HK-2 (cell line): ENCODE measurements around the gene MTMR3.

ENCODE experiments used
- DNase-seq: peaks from one replicate; pipeline ENCODE4 v3.0.0-alpha.2; 2018; ENCODE audit not compliant: unreplicated experiment

Gene MTMR3

GRCh38 chr22:30002861-30003486, 120.0 kb downstream of the MTMR3 start:
- DNase-seq = no peak

DNA sequence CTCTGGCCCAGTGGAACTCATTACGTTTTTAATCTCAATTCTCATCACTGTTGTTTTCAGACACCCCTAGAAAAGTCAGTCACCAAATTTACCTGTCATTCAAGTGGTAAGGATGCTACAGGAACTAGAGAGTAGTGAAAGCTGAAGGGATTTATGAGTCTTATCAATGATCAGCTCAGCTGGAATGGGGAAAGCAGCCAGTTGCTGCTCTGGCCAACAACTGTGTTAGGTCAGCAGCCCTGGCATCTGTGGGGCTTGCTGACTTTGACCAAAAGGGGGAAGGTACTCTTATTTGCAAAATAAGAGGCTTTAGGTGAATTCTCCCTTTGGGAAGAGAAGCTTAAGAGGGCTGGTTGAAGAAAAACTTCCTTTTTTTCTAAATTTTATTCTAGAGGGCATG, 121.1 kb downstream of the MTMR3 start:
- no peak for DNase-seq

DNA sequence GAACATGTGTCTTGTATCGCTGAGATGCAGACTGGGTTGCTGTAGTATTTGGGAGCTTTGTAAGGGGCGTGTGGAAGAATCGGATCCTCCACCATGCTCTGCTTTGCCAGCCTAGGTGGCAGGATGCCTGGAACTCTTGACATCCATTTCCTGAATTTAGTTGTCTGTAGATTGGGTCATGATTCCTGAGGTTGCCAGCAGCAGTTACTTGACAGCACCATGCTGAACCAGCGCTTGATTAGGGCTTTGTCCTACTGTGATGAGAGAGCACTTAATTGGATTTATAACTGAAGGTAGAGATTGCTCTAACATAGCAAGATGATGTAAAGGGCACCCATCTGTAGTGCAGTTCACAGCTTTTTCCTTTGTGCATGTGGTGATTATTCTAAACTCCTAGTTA, 121.7 kb downstream of the MTMR3 start:
- no peak for DNase-seq

DNA sequence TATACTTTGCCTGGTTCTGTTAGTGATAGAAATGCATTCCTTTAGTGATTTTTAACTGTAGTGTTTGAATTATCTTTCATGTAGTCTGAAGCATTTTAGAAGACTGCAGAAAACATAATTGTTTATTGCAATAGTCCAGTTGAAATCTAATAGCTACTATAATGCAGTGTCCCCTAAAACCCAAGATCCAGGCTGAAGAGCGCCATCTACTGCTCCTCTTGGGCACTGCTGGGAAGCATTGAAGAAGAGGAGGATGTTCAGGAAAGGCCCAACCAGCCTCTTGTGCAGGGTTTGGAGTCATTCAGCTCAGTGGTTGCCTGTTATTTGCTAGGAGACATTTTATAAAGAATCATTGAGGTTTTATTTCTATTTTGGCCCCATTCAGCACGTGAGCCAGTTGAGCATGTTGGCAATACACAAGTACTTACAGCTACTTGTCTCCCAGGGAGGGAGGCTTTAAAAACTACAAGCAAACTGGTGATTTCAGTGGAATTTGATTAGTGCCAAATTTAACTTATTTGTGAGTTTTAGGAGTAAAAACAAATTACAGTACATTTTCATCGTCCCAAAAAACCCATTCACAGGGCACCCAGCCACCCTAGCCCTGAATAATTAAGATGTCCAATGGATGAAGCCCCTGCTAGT, 122.4 kb downstream of the MTMR3 start:
- peak; percentile 72 for DNase-seq

GRCh38 chr22:30007361-30007760, 124.4 kb downstream of the MTMR3 start:
- DNase-seq = no peak

DNA sequence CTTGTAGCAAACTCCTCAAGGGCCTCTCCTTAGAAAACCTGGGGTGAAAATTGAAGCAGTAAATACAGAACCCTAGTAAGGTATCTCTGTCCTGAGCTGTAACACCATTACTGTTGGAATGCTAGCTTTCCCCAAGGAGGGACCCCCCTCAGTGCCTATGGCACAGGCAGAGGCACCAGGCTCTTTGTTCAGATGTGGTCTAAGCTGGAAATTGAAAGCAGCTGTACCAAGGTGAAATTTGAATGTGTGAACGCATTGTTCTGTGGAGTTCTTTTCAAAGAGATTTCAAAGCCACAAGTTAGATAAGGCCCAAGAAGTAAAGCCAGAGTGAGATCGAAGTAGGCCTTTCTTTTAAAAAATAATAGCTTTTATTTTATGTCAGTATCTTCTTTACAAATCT, 125.4 kb downstream of the MTMR3 start:
- no peak for DNase-seq

DNA sequence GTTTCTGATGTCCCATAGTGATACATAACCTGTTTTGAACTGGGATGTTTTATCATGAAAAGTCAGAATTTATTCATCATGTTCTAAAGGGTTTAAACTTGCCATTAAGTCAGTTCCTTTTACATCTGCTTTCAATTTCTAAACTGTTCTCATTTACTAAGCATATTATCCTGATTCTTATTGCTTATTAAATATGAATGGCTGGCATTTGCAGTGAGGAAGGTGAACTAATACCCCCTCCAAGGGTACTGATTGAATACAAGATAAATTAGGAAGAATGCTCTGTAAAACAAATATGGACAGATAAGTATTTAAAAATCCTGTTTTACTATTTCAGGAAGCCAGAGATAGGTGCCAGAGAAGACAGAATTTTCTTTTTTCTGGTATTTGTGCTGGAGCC, 126.5 kb downstream of the MTMR3 start:
- no peak for DNase-seq

DNA sequence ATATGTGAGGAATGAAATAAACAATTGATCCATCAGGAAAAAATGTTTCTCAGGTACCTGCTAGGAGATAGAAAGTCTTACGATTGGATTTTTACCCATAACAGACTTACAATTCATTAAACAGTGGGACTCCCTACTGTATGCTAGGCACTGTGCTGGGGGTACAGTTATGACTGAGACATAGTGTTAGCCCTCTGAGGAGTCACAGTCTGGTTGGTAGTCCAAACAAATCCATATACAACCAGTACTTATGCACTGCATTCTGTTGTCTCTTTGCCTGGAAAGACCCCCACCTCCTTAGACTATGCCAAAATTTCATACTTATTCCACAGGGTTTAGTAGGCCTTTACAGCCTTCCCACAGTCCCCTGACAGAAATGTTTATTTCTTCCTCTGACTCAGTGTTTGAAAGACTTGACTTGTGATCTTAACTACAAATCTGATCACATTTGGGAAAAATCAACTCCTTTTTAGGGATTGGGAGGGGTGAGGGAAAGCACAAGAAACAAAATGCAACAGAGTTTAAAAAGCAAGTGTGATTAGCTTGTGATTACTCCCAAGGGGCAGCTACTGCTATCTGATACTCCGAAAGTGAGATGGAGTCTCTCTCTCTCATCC, 127.9 kb downstream of the MTMR3 start:
- no peak for DNase-seq

- DNase-seq = no peak
Measured at GRCh38 chr22:30013201-30013600, 130.2 kb downstream of the MTMR3 start.

DNA sequence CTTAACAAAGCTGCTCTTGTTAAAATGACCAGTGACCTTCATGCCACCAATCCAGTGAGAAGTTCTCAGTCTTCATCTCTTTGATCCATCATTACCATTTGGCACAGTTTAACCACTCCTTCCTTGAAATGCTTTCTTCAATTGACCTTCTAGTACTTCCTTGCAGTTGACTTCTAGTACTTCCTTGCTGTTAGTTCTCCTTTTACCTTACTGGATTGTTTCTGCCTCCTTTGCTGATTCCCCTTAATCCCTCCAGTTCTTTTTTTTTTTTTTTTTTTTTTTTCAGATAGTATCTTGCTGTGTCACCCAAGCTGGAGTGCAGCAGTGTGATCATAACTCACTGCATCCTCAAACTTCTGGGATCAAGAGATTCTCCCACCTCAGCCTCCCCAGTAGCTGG, 131.3 kb downstream of the MTMR3 start:
- DNase-seq = no peak

- no peak for DNase-seq
Measured at GRCh38 chr22:30015229-30015797, 132.3 kb downstream of the MTMR3 start.

- no peak for DNase-seq
Measured at GRCh38 chr22:30015846-30016245, 132.9 kb downstream of the MTMR3 start.

GRCh38 chr22:30016596-30016995, 133.6 kb downstream of the MTMR3 start:
- no peak for DNase-seq

DNA sequence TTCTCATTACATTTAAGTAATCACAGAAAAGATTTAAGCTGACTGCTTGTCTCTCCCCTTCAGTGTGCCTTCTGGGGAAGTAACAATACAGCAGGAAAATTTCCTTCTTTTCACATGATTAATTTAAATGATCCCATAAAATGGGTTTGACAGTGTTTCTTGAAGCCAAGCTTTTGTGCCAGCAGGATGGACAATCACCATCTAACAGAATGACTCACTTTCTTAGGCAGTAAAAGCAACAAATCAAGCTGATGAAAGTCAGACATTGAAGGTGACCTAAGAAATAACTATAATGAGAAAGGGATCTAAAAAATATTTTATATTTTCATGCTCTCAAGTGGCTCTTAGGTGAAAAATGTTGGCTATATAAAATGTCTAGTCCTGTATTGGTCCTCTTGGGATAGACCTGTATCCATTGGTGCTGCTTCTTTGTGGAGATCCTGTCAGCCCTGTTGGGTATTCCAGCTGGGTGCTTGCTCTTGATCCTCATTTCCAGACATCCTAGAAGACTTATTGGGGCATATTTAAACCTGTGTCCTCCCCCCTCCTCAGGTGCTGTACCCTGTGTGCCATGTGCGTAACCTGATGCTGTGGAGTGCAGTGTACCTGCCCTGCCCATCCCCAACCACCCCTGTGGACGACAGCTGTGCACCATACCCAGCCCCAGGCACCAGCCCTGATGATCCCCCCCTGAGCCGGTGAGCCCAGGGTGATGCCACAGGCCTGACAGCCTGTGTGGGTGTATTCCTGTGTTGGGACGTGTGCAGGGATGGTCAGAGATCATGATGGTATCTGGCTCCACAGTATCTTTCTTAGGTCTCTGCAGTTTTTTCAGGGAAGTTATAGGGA, 134.6 kb downstream of the MTMR3 start:
- DNase-seq = no peak

- no peak for DNase-seq
Measured at GRCh38 chr22:30020511-30020910, 137.5 kb downstream of the MTMR3 start.

DNA sequence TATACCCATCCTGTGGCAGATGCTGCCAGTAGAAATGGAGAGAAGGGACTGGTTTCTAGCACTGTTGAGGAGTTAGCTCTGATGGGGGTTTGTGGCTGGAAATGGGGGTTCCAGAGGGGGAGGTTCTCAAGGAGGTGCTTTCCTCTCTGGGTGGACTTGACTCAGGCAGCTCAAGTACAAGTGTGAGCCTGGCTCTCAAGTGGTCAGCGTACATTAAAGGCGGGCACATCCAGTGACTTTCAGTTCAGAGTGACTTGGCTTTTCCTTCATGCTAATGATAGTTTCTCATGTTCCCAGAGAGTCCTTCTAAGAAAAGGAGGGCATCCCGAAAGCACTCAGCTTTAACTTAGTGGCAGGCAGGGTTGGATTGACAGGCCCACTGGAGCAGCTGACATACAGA, 138.4 kb downstream of the MTMR3 start:
- DNase-seq = no peak

DNA sequence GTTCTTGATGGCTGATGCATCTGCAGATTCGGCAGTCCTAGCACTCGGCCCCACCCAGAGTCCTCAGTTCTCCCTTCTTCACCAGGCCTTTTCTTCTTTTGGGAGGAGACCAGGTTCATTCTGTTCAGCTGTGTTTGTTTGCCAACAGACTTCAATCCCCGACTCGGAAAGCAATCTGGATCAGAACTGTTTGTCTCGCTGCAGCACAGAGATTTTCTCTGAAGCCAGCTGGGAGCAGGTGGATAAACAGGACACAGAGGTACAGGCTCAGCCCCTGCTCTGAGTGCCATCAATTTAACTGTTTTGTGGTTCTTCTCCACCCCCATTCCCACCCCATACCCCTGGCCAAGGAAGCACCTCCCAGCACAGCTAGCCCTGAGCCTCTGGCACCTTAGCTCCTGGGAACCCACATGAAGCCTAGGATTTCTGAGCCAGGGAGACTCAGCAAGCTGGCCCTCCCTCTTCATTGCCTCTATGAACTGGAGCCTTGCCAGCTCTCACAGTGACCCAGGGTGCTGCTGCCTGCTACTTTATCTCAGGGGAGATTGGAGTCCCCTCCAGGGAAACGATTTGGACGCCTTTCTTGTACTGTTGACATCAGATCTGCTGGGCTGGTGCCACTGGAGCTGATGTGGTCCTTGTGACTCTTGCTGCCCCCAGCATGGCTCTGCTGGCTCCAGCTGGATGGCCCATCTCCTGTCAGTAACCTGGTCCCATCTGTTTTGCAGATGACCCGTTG, 139.1 kb downstream of the MTMR3 start:
- DNase-seq = no peak

DNA sequence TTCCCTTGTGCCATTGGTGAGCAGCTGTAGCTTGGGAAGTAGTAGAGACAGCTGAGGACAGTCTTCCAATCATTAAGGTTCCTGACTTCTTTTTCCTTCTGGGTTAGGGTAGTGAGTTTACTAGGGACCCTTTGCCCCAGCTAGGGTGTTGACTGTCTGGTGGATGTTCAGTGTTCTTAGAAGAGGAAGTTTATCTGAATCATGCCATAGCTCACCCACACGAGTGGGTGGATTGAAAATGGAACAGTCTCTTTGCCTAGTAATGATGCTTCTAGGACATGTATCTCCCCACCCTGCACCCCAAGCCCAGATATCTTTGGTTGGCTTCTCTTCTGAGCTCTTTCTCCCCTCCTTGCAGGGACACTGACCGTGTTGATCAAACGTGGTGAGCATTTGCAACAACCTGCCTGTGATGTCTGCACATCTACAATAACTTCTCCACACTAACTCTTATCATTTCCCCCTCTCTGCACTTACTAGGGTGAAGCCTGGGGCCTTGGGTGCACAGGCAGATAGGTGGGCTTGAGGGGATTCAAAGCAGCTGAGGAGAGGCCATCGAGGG, 140.2 kb downstream of the MTMR3 start:
- no peak for DNase-seq

- no peak for DNase-seq
Measured at GRCh38 chr22:30024231-30024630, 141.3 kb downstream of the MTMR3 start.

GRCh38 chr22:30025221-30025620, 142.2 kb downstream of the MTMR3 start:
- no peak for DNase-seq

GRCh38 chr22:30026756-30027155, 143.8 kb downstream of the MTMR3 start:
- no peak for DNase-seq
